AML-193 (cell line): Measurements from ENCODE around the gene IFT27.

Source experiments
- DNase-seq, 2 experiments: peaks; one replicate each; lab custom pipeline; 2025; lab: John Stamatoyannopoulos, UW

Gene IFT27, protein sequence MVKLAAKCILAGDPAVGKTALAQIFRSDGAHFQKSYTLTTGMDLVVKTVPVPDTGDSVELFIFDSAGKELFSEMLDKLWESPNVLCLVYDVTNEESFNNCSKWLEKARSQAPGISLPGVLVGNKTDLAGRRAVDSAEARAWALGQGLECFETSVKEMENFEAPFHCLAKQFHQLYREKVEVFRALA

DNA sequence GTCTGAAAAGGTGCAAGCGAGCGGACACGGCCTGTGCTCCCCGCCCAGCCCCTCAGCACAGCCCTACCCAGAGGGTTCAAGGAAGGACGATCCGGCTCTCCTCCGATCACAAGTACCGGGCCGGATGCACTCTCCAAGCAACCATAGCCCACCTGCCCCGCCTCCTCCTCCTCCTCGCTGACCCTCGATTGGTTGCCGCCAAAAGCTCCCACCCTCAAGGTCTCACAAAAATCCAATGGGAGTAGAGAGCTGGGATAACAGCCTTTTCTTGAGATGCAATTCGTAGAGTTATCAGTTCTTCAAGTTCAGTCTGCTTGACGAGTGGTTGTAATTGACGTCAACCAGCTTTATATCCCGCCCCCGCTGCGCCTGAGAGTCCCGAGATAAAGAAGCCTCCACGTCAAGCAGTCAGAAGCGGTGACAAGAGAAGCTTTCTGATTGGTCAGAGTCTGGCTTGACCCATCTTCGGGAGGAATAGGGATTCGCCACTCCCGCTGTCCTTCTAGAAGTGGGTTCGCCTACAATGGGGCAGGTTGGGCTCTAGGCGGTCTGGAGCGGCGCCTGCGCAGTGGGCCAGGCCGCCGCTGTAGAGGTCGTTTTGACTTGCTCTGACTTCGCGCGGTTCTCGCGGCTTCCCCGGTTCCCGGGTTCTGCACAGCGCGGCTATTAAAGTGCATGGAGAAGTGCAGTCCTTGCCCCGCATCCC is at the start of gene IFT27:
Gene IFT27, minus strand, starts transcription at position 156 of the 706 bp plus-strand sequence. CDS start 412 bp downstream, outside the sequence.
- DNase-seq: peak; percentile 99

DNA sequence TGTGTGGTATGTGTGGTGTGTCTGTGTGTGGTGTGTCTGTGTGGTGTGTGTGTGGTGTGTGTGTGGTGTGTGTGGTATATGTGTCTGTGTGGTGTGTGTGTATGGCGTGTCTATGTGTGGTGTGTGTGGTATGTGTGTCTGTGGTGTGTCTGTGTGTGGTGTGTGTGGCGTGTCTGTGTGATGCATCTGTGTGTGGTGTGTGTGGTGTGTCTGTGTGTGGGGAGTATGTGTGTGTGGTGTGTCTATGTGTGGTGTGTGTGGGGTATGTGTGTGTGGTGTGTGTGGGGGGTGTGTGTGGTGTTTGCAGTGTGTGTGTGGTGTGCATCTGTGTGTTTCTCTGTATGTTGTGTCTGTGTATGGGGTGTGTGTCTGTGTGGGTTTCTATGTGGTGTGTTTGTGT is 48.7 kb upstream of the IFT27 start:
- DNase-seq: no peak

DNA sequence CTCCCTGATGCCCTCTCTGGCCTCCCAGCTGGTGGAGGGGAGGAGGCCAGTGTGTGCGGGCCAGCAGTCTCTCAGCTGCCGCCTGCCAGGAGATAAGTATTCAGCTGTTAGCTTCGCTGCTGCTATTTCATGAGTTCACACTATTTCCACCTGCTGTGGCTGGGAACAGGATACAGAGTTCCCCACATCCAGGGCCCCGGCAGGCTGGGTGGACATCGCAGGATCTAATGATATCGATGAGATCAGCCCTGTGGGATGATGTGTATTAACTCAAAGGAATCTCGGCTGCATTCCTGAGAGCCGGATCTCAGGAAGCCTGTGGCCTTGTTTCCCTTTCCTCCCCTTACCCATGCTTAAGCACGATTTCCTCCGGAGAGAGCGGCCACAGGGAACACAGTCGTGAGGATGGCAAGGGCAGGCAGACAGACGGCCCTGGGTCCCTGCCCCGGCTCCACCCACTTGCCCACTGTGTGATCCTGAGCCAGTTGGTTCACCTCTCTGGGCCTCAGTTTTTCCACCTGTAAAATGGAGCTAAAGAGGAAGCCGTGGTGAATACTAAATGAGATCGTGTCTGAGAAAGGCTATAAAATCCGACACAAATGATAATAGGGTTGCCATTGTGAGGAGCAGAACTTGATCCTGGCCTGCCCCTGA is 47.4 kb upstream of the IFT27 start:
- no peak for DNase-seq

DNA sequence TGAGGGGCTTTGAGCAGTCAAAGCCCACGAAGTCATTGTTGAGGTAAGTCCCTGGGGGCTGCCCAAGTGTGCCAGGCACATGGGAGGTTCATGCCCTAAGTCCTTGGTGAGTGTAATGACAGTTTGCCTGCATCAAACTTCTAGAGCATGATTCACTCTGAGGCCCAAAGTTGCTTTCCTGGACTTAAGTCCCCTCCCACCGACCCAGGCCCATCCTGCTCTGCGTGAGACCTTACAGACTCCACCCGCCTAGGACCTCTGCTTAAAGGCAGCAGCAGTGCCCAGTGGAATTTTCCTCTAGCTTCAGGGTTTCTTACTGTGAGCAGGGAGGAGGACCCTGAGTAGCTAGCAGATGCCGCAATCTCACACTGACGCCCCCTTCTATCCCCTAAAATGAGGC is 46.7 kb upstream of the IFT27 start:
- DNase-seq: no peak

DNA sequence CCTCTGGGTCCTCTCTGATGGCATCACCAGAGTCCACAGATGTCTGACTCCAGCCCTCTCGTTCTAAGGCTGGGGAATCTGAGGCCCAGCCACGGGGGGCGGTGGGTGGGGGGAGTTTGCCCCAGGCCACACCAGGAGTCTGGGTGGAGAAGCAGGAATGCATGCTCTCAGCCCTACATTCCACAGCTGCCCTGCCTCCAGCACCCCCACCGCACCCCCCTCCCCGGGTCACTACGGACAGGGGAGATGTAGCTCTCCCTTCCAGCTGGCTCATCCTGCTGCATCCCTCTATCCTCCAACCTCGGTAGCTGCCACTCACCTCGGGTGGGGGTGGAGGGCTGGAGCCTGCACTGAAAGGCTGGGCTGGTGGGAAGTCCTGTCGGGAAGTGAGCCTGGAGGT is 43.2 kb upstream of the IFT27 start:
- DNase-seq: no peak

DNA sequence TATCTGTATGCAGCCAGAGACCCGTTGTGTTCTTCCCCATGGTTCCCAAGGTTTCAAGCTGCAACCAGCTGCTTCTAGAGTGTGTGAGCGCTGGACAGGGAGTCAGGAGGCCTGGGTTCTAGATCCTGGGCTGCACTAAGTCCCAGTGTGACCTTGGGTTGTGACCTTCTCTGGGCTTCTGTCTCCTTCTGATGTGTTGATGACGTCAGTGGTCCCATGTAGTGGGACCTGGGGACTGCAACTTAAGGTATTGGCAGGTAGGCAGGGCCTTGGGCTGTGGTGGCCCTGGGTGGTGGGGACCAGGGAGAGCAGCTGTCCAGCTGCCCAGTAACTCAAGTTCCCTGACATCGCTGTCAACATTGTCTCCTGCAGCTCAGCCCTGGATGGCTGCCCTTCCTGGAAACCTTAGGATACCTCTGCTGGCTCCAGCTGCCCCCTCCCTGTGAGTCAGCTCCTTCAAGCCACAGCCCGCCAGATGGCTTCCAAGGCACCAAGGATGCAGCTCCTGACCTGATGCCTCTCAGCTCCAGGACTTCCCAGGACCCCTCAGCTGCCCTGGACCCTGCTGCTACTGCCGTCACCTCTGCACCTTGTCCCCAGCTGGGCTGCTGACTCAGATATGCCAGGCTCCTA is 42.2 kb upstream of the IFT27 start:
- no peak for DNase-seq

DNA sequence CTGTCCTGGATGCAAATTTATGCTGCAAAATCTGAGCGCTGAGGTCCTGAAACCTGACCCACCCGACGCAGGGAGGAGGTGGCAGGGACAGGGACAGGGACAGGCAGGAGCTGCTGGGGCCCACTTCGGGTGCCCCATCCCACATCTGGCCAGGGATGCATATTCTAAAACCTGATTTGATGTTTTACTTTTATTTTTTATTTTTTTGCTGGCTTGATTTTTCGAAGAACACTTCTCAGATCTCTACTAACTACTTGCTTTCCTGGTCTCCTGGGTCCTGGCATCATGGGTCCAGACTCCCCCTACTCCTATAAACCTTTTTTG is 41.6 kb upstream of the IFT27 start:
- no peak for DNase-seq

DNA sequence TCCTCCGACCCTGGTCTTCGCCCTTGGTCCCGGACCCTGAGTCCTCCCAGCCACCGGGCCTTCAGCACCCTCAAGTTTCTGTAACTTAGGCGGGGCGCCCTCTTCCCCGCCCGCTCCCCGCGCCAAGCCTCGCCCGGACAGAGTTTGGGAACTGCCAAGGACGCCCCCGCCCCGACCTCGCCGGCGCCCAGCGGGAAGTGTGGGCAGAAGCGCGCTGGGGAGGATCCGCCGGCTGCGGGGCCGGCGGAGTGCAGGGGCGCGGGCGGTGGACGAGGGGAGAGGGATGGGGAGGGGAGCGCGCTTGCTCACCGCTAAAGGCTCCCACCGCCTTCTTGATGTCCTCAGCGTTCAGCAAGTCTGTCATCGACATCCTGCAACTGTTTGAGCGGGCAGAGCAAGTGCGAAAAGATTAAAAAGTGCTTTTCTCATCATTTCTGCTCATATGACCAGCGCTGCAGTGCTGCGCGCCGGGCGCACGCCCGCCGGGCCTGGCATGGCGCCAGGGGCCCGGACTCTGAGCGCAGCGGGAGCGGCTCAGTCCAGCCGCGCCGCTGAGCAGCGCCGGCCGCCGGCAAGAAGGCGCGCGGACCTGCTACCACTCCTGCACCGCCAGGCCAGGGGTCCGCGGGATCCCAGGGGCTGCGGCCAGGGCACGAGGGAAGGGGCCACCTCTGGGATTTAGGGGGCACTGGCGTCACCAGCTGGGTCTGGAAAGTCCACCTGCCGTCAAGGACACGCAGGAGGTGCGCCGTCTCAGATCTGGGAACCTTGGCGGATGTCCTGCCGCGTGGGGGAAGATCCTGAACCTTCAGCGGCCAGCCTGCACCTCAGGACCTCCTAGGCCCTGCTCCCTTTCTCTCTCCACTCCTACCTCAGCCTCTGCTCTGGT is 41.0 kb upstream of the IFT27 start, which contains the start of gene PVALB:
Gene PVALB, minus strand, starts transcription at position 400 of the 889 bp plus-strand sequence. Its CDS starts 30 bp downstream, at position 370.
- no peak for DNase-seq

DNA sequence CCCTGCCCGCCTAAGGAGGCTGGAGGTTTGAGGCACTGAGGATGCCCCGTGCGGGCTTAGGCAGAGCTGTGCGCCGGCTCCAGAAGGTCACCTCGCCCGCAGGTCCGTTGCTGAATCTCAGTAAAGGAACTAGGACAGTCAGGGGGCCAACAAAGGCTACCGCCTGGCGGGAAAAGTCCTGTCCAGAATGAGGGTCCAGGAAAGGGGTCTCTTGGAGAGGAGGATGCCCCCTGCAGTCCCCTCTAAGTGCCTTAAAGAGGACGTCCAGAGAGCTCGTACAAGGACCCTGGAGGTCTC is 40.4 kb upstream of the IFT27 start:
- no peak for DNase-seq

DNA sequence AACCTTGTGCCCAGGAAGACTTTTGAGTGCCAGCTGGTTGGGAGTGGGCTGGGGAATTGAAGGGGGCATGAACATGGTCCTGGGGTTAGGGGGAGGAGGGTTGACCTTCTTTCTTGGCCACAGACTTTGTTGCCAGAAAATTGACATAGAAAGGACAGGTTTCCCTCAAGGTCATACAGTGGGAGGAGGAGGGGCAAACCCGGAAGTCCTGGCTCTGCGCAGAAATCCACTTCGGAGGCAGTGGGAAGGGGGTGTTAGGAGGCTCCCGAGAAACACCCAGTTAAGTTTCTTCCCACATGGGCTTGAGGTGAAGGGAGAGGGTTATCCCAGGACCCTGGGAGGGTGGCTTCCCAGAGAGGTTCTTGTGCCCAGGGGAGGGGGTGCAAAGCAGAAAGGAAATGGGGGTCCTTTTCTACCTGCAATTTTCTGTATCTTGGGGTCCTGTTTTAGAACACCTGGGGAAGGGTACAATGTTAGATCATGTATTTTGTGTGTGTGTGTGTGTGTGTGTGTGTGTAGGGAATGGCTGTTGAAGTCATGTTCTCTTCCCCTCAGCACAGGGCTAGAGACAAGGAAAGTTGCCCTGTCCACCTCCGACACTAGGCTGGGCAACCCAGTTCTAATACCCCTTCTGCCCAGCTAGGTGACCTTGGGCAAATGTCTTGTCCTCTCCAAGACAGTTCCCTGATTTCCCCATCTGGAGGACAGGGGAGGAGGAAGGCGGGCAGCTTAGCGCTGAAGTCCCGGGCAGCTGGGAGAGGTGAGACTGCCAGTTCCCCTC is 39.8 kb upstream of the IFT27 start:
- no peak for DNase-seq

DNA sequence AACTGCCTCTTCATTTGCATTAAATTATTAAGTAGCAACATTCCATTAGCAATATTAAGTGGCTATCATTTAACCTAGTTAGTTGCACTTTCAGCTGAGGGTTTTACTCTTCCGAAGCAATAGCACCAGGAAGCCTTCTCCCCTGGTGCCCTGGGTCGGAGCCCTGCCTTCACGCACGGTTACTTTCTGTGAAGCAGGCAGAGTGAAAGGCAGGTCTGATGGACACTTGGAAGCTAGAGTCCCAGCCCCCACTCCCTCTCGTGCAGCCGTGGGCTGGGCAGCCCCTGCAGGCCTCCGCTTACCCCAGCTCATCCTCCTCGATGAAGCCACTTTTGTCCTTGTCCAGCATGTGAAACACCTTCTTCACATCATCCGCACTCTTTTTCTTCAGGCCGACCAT is 38.9 kb upstream of the IFT27 start:
- no peak for DNase-seq

DNA sequence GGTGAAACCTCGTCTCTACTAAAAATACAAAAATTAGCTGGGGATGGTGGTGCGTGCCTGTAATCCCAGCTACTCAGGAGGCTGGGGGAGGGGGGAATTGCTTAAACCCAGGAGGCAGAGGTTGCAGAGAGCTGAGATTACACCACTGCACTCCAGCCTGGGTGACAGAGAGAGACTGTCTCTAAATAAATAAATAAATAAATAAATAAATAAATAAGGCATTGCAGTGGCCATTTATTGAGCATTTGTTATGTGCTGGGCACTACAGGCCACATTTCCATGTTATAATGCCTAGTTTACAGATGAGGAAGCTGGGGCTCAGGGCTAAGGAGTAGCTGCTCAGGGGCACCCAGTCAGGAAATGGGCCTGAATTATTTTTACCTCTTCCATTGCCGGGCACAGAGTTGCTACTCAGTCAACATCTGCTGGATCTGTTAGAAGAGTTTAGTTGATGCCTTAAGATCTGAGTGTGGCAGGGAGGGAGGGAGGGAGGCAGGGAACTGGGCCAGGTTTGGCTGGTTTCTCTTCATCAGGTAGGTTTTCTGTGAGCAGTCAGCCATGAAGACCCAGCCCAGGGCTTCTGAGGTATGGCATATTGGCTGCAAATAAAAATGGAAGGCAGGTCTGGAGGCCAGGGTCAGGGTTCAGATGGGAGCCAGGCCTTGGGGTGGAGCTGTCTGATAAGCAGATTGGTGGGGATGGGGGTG is 35.3 kb upstream of the IFT27 start:
- DNase-seq: no peak

DNA sequence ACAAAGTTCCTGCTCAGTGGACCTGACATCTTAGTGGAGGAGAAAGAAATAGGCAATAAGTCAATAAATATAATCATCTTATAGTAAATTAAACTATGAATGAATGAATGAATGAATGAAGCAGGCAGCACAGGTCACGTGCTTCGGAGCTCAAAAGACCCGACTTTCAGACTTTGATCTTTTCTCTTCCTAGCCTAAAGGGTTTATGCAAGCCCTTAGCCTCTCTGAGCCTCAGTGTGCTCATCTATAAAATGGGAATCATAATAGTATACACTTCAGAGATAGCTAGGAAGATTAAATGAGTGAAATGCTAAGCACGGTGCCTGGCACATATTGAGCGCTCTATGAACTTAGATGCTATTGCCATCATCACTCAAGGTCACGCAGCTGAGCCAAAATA is 33.4 kb upstream of the IFT27 start:
- no peak for DNase-seq

DNA sequence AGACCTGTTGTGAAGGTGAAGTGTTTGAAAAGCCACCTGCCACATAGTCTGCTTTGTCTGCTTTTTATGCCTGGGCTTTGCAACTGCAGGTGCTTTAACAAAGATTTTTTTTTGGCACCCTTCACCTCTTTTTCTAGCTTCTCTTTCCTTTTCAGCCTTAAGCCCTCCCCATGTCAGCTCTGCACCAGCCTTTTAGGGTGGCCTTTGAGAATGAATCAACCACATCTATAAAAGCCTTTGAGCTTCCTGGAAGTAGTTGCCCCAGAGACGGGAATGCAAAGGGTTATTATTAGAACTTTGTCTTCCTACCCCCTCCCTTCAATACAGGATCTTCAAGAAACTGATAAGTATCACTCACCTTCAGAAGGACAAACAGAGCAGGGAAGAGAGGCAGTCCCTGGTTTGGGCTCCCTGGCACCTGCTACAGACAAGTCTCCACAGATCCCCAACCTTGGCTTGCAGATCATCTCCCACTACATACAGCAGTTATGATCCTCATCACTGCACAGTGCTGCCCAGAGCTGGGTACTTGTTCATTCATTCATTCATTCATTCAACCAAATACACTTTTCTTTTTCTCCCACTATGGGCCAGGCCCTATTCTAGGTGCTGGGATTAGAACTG is 32.9 kb upstream of the IFT27 start:
- no peak for DNase-seq

DNA sequence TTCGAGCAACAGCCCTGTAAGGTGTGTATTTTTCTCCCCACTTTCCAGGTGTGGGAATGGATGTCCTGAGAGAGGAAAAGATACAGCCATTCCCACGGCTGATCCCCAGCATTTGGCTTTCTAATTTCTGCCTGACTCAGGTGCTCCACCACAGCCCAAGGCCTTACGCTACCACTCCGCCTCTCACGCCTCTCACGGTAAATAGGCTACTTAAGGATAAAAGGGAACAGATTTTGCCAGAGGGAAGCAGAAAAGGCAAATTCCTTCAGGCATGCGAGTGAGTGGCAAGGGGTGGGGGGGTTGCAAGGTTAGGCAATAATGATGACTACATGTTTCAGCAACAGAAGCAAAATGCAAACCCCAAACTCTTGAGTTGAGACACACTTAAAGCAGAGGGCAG is 31.7 kb upstream of the IFT27 start:
- no peak for DNase-seq

DNA sequence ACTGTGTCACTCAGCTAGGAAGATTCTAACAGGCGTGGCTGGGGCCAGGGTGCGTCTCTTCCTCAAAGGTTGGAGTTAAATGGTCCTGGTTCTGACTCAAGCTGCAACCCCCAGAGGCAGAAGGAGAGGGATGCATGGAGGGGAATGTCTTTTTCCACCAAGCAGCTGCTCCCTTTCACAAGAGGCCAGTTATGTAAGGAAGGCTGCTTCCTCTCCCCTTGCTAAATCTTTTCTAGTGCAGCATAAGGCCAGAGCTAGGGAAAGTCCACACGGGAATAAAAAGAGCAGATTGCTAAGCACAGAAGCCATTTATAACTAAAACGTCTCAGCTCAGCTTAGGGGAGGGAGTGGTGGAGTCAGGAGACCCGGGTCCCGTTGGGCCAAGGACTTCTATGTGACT is 30.9 kb upstream of the IFT27 start:
- no peak for DNase-seq

DNA sequence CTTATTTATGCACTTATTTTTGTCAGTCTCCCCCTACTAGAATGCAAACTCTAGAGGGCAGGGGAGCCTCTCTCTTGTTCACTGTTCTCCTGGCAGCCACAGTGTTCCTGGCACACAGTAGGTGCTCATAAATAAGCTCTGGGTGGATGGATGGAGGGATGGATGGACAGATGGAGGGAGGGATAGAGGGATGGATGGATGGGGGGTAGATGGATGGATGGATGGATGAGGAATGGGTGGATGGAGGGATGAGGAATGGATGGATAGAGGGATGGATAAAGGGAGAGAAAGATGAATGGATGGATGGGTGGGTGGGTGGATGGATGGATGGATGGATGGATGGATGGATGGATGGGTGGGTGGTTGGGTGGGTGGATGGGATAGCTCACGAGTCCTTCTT is 27.4 kb upstream of the IFT27 start:
- DNase-seq: no peak

DNA sequence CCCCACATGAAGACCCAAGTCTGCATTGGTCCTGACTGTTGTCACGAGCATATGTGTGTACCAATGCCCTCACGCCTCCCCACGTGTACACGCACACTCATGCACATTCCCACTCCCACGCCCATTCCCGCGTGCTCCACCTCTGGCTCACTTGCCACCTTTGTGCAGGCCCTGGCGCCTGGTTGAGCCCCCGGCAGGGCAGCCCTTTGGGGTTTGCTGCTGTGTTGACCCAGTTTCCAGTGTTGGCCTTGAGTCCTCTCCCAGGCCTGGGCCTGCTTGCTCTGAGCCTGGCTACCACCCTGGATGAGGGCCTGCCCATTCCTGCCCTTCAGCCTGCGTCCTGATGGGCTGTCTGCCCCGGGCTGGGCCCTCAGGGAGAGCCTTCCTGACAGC is 22.8 kb upstream of the IFT27 start:
- no peak for DNase-seq

DNA sequence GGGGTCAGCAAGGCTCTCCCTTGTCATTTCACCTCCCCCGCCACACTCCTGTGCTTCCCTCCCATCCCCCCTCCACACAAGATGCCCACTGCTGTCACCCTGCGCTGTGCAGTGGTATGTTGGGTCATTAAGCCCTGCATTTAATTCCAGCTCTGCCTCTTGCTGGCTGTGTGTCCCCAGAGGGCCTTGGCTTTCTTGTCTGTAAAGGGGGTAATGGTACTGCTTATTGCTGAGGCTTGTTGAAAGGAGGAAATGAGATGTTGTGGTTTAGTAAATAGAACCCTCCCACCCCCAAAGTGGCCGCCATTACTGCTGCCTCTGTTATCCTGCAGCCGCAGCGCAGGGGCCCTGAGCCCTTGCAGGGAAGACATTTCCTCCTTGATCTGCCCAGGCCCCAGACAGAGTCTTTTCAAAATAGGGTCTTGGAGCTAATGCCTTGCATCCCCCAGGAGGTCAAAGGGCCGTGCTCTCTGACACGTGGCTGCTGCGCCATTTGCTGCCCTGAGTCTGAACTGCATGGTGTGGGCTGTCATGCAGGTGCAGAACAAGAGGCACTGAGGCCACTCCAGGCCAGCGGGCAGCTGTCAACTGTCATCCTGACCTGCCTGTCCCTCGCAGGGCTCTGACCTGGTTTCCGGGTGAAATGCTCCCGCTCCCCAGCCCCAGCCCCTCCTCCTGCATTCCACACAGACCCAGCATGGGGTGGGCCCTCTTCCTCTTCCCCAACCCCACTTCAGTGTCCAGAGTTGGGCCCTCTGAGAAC is 22.2 kb upstream of the IFT27 start:
- DNase-seq: no peak

DNA sequence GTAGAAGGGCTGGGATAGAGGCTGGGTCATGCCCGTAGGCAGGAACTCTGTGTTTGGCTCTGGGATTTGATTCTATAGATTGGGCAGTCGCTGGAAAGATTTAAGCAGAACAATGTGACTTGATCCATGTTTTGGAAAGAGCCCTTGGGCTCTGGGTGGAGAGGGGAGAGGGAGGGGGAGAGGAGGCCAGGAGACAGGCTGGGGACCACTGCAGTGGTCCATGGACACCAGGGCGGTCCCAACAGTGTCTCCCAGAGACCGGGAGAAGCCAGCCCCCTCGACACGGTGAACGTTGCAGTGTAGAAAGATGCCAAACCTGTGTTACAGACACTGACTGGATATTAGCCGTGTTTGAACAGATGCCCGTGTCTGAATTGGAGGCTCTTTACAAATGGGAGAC is 21.5 kb upstream of the IFT27 start:
- DNase-seq: no peak
